ENCODE results near the gene CILP. TPM values are rescaled to one million over a fixed set of nuclear protein-coding genes. Genes with fewer than 3 reads are reported as not detected.
A peak's percentile ranks its signal among the peaks of the same experiment; 100 is the strongest.
"Not testable (repeated sequence)": the region's sequence is repeated elsewhere in the genome, so short reads cannot be mapped to it uniquely, and the experiment has no call there.

Gene CILP
- total RNA-seq, 4 donors from 2014 or later = 27.2 to 434 (median 75.3) TPM

DNA sequence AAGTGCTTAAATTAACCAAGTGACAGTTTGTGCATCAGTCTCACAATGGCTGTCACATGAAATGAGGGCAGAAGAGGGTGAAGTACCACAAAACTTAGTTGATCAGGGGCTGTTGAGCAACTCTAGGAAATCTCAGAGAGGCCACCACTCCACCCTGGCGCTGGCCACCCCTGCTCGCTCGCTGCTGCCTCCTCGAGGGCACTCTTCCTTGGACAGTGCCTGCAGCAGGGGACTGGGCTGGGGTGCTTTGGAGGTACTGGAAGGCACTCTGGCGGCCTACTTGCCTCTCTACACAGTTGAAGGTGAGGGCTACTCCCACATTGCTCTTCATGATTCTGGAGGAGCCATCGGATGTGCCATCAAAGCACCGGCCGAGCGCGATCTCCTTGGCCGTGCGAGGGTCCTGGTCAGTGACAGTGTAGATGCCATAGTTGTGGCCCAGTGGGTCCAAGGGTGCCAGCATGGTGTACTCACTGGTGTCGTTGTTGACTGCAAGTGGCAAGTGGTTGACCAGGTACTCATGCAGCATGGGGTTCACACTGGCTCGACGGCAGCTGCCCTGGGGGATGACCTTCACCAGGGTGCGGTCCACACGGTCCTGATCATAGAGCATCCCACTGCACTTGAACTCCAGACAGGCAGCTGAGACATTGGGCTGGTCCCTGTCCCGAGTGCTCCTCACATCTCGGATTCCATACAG, 14.5 kb downstream of the CILP start:
- no peak for ATAC-seq (ENCODE audit: low FRiP score)
- DNase-seq (ENCODE audit: low spot score) = no peak
- TF ChIP-seq, protein P1, sequence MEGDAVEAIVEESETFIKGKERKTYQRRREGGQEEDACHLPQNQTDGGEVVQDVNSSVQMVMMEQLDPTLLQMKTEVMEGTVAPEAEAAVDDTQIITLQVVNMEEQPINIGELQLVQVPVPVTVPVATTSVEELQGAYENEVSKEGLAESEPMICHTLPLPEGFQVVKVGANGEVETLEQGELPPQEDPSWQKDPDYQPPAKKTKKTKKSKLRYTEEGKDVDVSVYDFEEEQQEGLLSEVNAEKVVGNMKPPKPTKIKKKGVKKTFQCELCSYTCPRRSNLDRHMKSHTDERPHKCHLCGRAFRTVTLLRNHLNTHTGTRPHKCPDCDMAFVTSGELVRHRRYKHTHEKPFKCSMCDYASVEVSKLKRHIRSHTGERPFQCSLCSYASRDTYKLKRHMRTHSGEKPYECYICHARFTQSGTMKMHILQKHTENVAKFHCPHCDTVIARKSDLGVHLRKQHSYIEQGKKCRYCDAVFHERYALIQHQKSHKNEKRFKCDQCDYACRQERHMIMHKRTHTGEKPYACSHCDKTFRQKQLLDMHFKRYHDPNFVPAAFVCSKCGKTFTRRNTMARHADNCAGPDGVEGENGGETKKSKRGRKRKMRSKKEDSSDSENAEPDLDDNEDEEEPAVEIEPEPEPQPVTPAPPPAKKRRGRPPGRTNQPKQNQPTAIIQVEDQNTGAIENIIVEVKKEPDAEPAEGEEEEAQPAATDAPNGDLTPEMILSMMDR (IDR thresholded peaks at IDR 0.05) = no peak

DNA sequence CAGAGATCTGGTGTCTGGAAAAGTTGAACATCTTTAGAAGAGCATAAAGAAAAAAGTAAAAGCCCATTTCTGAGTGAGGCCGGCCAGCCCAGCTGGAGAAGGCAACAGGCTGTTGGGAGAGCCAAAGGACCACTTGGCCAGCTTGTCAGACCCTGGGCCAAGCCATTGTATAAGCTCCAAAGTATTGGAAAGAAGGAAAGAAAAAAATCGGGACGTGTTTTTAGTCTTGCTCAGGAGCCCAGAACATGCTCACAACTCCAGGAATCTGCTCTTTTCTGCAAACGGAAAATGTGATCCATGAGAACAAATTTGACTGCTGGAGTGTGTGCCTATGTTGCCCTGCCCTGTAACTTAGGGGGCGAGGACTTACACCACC, 15.7 kb downstream of the CILP start:
- ATAC-seq (ENCODE audit: low FRiP score) (no peak), DNase-seq (ENCODE audit: low spot score) (no peak)
- TF ChIP-seq, protein P1 (IDR thresholded peaks at IDR 0.05) = no peak

DNA sequence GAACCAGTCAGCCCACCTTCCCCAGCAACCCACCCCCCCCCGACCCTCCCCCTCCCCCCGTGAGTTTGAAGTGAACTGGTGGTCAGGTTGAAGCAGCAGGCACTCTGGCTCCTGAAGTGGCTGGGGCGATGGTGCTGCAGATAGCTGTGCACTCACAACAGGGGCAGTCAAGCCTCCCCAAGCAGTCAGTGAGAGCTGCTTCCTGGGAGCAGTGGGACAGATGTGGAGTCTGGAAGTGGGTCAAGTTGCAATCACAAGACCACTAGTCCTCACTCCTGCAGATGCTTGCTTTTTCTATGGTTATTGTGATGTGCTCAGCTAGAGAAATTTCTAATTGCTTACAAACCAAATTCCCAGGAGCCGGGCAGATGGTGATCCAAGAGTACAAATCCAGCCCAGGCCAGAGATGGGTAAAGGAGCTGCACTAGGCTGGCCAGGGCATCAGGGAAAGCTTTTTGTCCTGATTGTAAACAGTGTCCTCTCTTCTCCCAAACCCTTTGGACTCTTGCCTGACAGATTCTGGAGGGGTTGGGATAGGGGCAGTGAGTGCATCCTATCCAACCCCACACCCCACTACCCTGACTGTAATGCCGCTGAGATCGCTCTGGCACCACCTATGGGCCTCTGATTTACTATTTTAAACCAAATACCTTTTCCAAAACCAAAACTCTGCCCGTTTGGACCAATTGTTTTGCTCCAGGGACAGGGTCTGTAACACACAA, 16.3 kb downstream of the CILP start:
- DNase-seq (ENCODE audit: low spot score) (no peak), ATAC-seq (ENCODE audit: low FRiP score) (no peak)
- TF ChIP-seq, protein P1 (IDR thresholded peaks at IDR 0.05) = no peak

DNA sequence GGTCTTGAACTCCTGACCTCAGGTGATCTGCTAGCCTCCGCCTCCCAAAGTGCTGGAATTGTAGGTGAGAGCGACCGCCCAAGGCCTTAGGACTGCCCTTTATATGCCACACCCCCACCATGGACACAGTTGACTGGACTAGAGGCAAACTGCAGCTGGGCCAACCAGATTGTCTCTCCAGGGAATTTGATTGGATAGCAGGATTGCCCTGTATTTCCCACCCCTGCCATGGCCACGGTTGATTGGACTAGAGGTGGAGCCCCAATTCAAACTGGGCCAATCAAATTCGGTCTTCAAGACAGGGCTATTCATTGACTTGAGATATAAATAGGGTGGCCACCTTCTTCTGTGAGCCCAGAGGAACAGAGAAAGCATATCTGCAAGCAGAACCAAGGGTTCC, 19.3 kb downstream of the CILP start:
- TF ChIP-seq, protein P1 (IDR thresholded peaks at IDR 0.05) = no peak
- no peak for DNase-seq (ENCODE audit: low spot score)
- no peak for ATAC-seq (ENCODE audit: low FRiP score)

DNA sequence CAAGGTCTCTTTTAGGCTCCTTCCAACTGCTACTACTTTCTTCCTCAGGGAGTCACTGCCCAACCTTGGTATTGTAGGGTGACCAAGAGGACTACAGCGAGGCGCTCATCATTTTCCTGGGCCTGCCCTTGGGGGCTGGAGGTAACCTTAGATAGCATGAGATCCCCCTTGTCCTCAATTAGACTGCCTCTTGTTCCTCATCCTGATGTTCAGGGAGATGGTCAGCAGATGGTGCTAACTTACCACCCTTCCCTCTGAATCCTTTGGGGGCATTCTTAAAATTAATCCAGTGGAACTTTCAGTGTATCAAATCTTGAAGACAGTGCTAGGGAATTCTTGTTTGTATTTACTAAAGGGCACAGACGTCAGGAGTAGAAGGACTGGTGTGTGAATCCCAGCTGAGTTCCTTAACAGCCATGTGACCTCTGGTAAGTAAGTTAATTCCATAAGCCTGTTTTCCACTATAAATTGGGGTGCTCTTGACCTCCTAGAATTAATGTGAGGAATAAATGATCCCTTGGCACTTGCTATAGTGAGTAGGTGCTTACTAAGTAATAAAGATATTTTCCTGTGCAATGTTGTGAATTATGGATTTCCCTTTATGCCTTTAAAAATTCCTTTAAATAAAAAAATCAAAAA, 22.1 kb downstream of the CILP start:
- TF ChIP-seq, protein P1 (IDR thresholded peaks at IDR 0.05) = peak in 1 of 3 donors; percentile 17
- ATAC-seq (ENCODE audit: low FRiP score) (no peak), DNase-seq (ENCODE audit: low spot score) (no peak)

DNA sequence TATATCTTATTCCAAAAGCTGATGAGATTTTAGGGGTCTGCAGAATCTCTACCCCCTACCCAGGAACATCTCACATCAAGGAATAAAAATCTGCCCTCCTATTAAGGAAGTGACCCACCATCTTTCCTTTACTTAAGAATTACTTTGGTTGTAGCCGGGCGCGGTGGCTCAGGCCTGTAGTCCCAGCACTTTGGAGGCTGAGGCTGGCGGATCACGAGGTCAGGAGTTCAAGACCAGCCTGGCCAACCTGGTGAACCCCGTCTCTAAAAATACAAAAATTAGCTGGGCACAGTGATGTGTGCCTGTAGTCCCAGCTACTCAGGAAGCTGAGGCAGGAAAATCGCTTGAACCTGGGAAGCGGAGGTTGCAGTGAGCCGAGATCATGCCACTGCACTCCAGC, 22.8 kb downstream of the CILP start:
- not testable (repeated sequence) for DNase-seq (ENCODE audit: low spot score); ATAC-seq (ENCODE audit: low FRiP score)

DNA sequence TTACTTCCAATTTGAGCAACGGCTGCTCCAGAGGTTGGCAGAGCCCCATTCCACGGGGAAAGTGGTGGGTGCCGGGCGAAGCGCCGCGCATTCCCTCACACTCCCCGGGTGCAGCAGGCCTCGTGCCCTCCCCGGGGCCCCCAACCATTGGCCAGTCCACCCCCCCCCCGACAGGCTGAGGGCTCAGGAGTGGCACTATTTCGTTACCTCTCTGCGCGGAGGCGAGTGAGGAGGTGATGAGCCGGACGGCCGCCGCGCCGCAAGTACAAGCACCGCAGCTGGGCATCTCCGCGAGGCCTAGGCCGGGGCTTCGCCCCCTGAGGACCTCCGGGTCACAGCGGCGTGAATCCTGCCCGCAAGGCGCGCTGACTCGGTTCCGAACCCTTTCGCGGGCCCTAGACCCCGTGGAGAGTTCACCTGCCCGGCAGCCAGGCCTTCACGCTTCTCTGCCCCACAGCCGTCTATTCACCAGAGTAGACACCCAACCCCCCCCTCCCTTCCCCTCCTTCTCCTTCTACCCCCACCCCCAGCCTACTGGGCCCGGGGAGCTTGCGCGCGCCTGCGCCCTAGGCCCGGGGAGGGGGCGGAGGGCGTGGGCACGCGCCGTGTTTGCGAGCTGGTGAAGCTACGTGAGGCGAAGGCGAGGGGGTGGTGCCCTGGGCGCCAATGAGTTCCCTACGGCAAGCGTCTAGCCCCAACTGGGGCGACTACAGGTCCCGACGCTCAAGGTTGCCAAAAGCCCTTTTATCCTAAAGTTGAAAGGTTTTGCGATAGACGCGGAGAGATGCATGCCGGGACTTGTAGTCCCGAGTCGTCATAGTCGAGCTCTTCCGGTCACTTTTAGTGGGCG, 26.2 kb downstream of the CILP start, which contains the start of gene CLPX:
Gene CLPX (minus strand): TSS at position 475 of the 850 bp plus-strand sequence. CDS start 189 bp downstream, at position 286.
- peak; percentile 53 for DNase-seq (ENCODE audit: low spot score)
- ATAC-seq (ENCODE audit: low FRiP score) = peak; percentile 93
- TF ChIP-seq, protein P1 (IDR thresholded peaks at IDR 0.05) = no peak

Data from omental fat pad (tissue), 4 donors.